Measurements from ENCODE around the gene SPTSSA. TPM values are rescaled to one million over a fixed set of nuclear protein-coding genes. Genes with fewer than 3 reads are reported as not detected.
"Not testable (repeated sequence)": the region's sequence is repeated elsewhere in the genome, so short reads cannot be mapped to it uniquely, and the experiment has no call there.

The SPTSSA gene
- total and polyA plus RNA-seq, 3 experiments from 2014 or later, result 9.9 to 12.0 (median 11.6) TPM

- no peaks in the 10 kb centered on the region for H3K9me3 ChIP-seq (ENCODE audit: low read length)
- no peak overlapping the region for H3K4me3 ChIP-seq (ENCODE audit: low read length)
- peaks cover 0 to 11% (median 3%) of the 10 kb centered on the region in 5 donors for H3K9me3 Mint-ChIP-seq
- DNase-seq, result no peak
- H3K36me3 ChIP-seq (ENCODE audit: insufficient read depth, low read length), result no peaks in the 10 kb centered on the region
- H3K4me1 Mint-ChIP-seq, result no peaks in the 10 kb centered on the region
- no peak overlapping the region for H3K27ac ChIP-seq (ENCODE audit: low read depth, low read length)
- no peaks in the 10 kb centered on the region for H3K27me3 ChIP-seq (ENCODE audit: insufficient read depth, low read length, poor library complexity, severe bottlenecking)
- no peak overlapping the region for H3K4me3 Mint-ChIP-seq
- H3K27me3 Mint-ChIP-seq, result peaks cover 4 to 8% of the 10 kb centered on the region in 2 donors
- ChIA-PET POLR2A (no interaction called here), CTCF (no interaction called here)
- no peaks in the 10 kb centered on the region for H3K4me1 ChIP-seq (ENCODE audit: insufficient read depth, low read length)
- peaks cover 0 to 4% (median 0%) of the 10 kb centered on the region in 3 donors for H3K36me3 Mint-ChIP-seq
- no peak overlapping the region for H3K27ac Mint-ChIP-seq
These were observed 57.6 kb downstream of the SPTSSA start for GRCh38 chr14:34404416-34404815.

GRCh38 chr14:34403646-34404045, 58.4 kb downstream of the SPTSSA start:
- no peaks in the 10 kb centered on the region for H3K27me3 ChIP-seq (ENCODE audit: insufficient read depth, low read length, poor library complexity, severe bottlenecking)
- Mint-ChIP-seq H3K4me1 (no peaks in the 10 kb centered on the region), H3K27ac (no peak overlapping the region), H3K9me3 (peaks cover 0 to 7% (median 0%) of the 10 kb centered on the region in 5 donors), H3K36me3 (no peaks in the 10 kb centered on the region), H3K27me3 (peaks cover 4 to 8% of the 10 kb centered on the region in 2 donors), H3K4me3 (no peak overlapping the region)
- POLR2A ChIA-PET, result no interaction called here
- no peaks in the 10 kb centered on the region for H3K9me3 ChIP-seq (ENCODE audit: low read length)
- no peak for DNase-seq
- H3K4me1 ChIP-seq (ENCODE audit: insufficient read depth, low read length), result no peaks in the 10 kb centered on the region
- no peak overlapping the region for H3K27ac ChIP-seq (ENCODE audit: low read depth, low read length)
- CTCF ChIA-PET, result no interaction called here
- H3K4me3 ChIP-seq (ENCODE audit: low read length), result no peak overlapping the region
- no peaks in the 10 kb centered on the region for H3K36me3 ChIP-seq (ENCODE audit: insufficient read depth, low read length)

- Histone ChIP-seq H3K27ac (ENCODE audit: low read depth, low read length) (no peak overlapping the region), H3K4me1 (ENCODE audit: insufficient read depth, low read length) (no peaks in the 10 kb centered on the region), H3K9me3 (ENCODE audit: low read length) (no peaks in the 10 kb centered on the region), H3K27me3 (ENCODE audit: insufficient read depth, low read length, poor library complexity, severe bottlenecking) (no peaks in the 10 kb centered on the region), H3K36me3 (ENCODE audit: insufficient read depth, low read length) (no peaks in the 10 kb centered on the region), H3K4me3 (ENCODE audit: low read length) (no peak overlapping the region)
- ChIA-PET CTCF (interaction anchor here (0.6 kb wide), 1 partner anchor 98 kb away, joined by 3 read pairs; no protein-coding TSS in a partner anchor), POLR2A (no interaction called here)
- peaks cover 0 to 12% (median 4%) of the 10 kb centered on the region in 5 donors for H3K9me3 Mint-ChIP-seq
- H3K27ac Mint-ChIP-seq, result no peak overlapping the region
- no peak overlapping the region for H3K4me3 Mint-ChIP-seq
- H3K36me3 Mint-ChIP-seq, result peaks cover 0 to 3% (median 0%) of the 10 kb centered on the region in 3 donors
- no peaks in the 10 kb centered on the region for H3K4me1 Mint-ChIP-seq
- DNase-seq, result no peak
- H3K27me3 Mint-ChIP-seq, result peaks cover 3 to 14% of the 10 kb centered on the region in 2 donors
These were observed 64.0 kb downstream of the SPTSSA start for GRCh38 chr14:34398024-34398423.

- POLR2A ChIA-PET, result no interaction called here
- H3K9me3 Mint-ChIP-seq, result peaks cover 6 to 24% (median 17%) of the 10 kb centered on the region in 5 donors
These were observed 74.0 kb downstream of the SPTSSA start for GRCh38 chr14:34387974-34388516.

GRCh38 chr14:34386865-34387485, 75.1 kb downstream of the SPTSSA start:
- no peaks in the 10 kb centered on the region for H3K27me3 ChIP-seq (ENCODE audit: insufficient read depth, low read length, poor library complexity, severe bottlenecking)
- H3K9me3 ChIP-seq (ENCODE audit: low read length), result no peaks in the 10 kb centered on the region
- peaks cover 6 to 24% (median 15%) of the 10 kb centered on the region in 5 donors for H3K9me3 Mint-ChIP-seq
- no peaks in the 10 kb centered on the region for H3K4me1 Mint-ChIP-seq
- no peak for DNase-seq
- H3K27me3 Mint-ChIP-seq, result peaks cover 8 to 64% of the 10 kb centered on the region in 2 donors
- POLR2A ChIA-PET, result no interaction called here
- no peak overlapping the region for H3K27ac Mint-ChIP-seq
- no peak overlapping the region for H3K27ac ChIP-seq (ENCODE audit: low read depth, low read length)
- no peak overlapping the region for H3K4me3 ChIP-seq (ENCODE audit: low read length)
- H3K36me3 ChIP-seq (ENCODE audit: insufficient read depth, low read length), result no peaks in the 10 kb centered on the region
- no peaks in the 10 kb centered on the region for H3K4me1 ChIP-seq (ENCODE audit: insufficient read depth, low read length)
- CTCF ChIA-PET, result no interaction called here
- H3K4me3 Mint-ChIP-seq, result no peak overlapping the region
- H3K36me3 Mint-ChIP-seq, result no peaks in the 10 kb centered on the region

More at GRCh38 chr14:34387974-34388516, 74.0 kb downstream of the SPTSSA start:
- Mint-ChIP-seq H3K4me3 (no peak overlapping the region), H3K36me3 (no peaks in the 10 kb centered on the region), H3K27ac (no peak overlapping the region), H3K27me3 (peaks cover 9 to 57% of the 10 kb centered on the region in 2 donors), H3K4me1 (no peaks in the 10 kb centered on the region)
- no peak for DNase-seq
- Histone ChIP-seq H3K36me3 (ENCODE audit: insufficient read depth, low read length) (no peaks in the 10 kb centered on the region), H3K4me3 (ENCODE audit: low read length) (no peak overlapping the region), H3K9me3 (ENCODE audit: low read length) (no peaks in the 10 kb centered on the region), H3K27me3 (ENCODE audit: insufficient read depth, low read length, poor library complexity, severe bottlenecking) (no peaks in the 10 kb centered on the region), H3K4me1 (ENCODE audit: insufficient read depth, low read length) (no peaks in the 10 kb centered on the region), H3K27ac (ENCODE audit: low read depth, low read length) (no peak overlapping the region)
- CTCF ChIA-PET, result no interaction called here

GRCh38 chr14:34385881-34386280, 76.2 kb downstream of the SPTSSA start:
- CTCF ChIA-PET; H3K27ac Mint-ChIP-seq; H3K36me3 Mint-ChIP-seq; H3K4me3 ChIP-seq (ENCODE audit: low read length); H3K9me3 ChIP-seq (ENCODE audit: low read length); H3K4me1 ChIP-seq (ENCODE audit: insufficient read depth, low read length); H3K4me3 Mint-ChIP-seq; DNase-seq; H3K27me3 ChIP-seq (ENCODE audit: insufficient read depth, low read length, poor library complexity, severe bottlenecking); POLR2A ChIA-PET; H3K36me3 ChIP-seq (ENCODE audit: insufficient read depth, low read length); H3K4me1 Mint-ChIP-seq; H3K27ac ChIP-seq (ENCODE audit: low read depth, low read length): not testable (repeated sequence)
- Mint-ChIP-seq H3K9me3 (peaks cover 6 to 19% (median 12%) of the 10 kb centered on the region in 5 donors), H3K27me3 (peaks cover 8 to 64% of the 10 kb centered on the region in 2 donors)

GRCh38 chr14:34383839-34384238, 78.2 kb downstream of the SPTSSA start:
- DNase-seq, result no peak
- POLR2A ChIA-PET, result no interaction called here
- CTCF ChIA-PET, result no interaction called here

More at GRCh38 chr14:34383839-34384238, 78.2 kb downstream of the SPTSSA start:
- Mint-ChIP-seq H3K27ac (no peak overlapping the region), H3K4me1 (no peaks in the 10 kb centered on the region), H3K36me3 (no peaks in the 10 kb centered on the region), H3K4me3 (no peak overlapping the region), H3K9me3 (peaks cover 0 to 5% (median 3%) of the 10 kb centered on the region in 5 donors), H3K27me3 (peaks cover 7 to 52% of the 10 kb centered on the region in 2 donors)
- no peaks in the 10 kb centered on the region for H3K36me3 ChIP-seq (ENCODE audit: insufficient read depth, low read length)
- H3K27me3 ChIP-seq (ENCODE audit: insufficient read depth, low read length, poor library complexity, severe bottlenecking), result no peaks in the 10 kb centered on the region
- no peaks in the 10 kb centered on the region for H3K4me1 ChIP-seq (ENCODE audit: insufficient read depth, low read length)
- H3K4me3 ChIP-seq (ENCODE audit: low read length), result no peak overlapping the region
- no peaks in the 10 kb centered on the region for H3K9me3 ChIP-seq (ENCODE audit: low read length)
- H3K27ac ChIP-seq (ENCODE audit: low read depth, low read length), result no peak overlapping the region

All from CD8-positive, alpha-beta memory T cell (primary cell).